NK-92 (cell line): ENCODE measurements around the gene HAAO.

Experiments used
- DNase-seq: peaks from one replicate; lab custom pipeline; 2025; ENCODE audit not compliant: unreplicated experiment; lab: John Stamatoyannopoulos, UW

Gene HAAO

GRCh38 chr2:42769583-42770287 lies 22.6 kb downstream of the HAAO start:
- no peak for DNase-seq

- DNase-seq: no peak
These were observed 23.6 kb downstream of the HAAO start for GRCh38 chr2:42768706-42769256.

GRCh38 chr2:42767899-42768705 lies 24.3 kb downstream of the HAAO start:
- DNase-seq: no peak

GRCh38 chr2:42767080-42767898 lies 25.1 kb downstream of the HAAO start:
- no peak for DNase-seq

- DNase-seq: no peak
These were observed 26.7 kb downstream of the HAAO start for GRCh38 chr2:42765686-42766085.

- no peak for DNase-seq
These were observed 27.5 kb downstream of the HAAO start for GRCh38 chr2:42764901-42765300.

- no peak for DNase-seq
These were observed 28.3 kb downstream of the HAAO start, which contains the start of gene OXER1 for GRCh38 chr2:42764096-42764495. Gene OXER1 (minus strand): TSS chr2:42764135. CDS start chr2:42764062, 73 bp downstream.

- no peak for DNase-seq
These were observed 29.3 kb downstream of the HAAO start for GRCh38 chr2:42762823-42763804.

- DNase-seq: no peak
These were observed 30.2 kb downstream of the HAAO start for GRCh38 chr2:42762155-42762554.

GRCh38 chr2:42761554-42761953 lies 30.8 kb downstream of the HAAO start:
- DNase-seq: no peak

GRCh38 chr2:42758751-42759150 lies 33.6 kb downstream of the HAAO start:
- DNase-seq: no peak

GRCh38 chr2:42757981-42758740 lies 34.2 kb downstream of the HAAO start:
- DNase-seq: no peak

- DNase-seq: no peak
These were observed 35.3 kb downstream of the HAAO start for GRCh38 chr2:42756966-42757513.

GRCh38 chr2:42756150-42756775 lies 36.1 kb downstream of the HAAO start:
- DNase-seq: no peak

- no peak for DNase-seq
These were observed 37.0 kb downstream of the HAAO start for GRCh38 chr2:42755191-42755880.

GRCh38 chr2:42754776-42755140 lies 37.6 kb downstream of the HAAO start:
- no peak for DNase-seq

- no peak for DNase-seq
These were observed 38.2 kb downstream of the HAAO start for GRCh38 chr2:42754021-42754775.
